GM19324 (cell line): ENCODE measurements around the gene AFAP1.

Experiments
- ATAC-seq: cut with Tn5 transposase; IDR thresholded peaks from one replicate; pipeline ENCODE4 v1.9.1; 2021; ENCODE audit warnings: mild to moderate bottlenecking, moderate library complexity; ENCODE audit not compliant: unreplicated experiment, low FRiP score

Gene AFAP1

GRCh38 chr4:7745301-7745885 lies 194.3 kb downstream of the AFAP1 start:
- no peak for ATAC-seq

- no peak for ATAC-seq
Measured at GRCh38 chr4:7744142-7744804, 195.4 kb downstream of the AFAP1 start.

DNA sequence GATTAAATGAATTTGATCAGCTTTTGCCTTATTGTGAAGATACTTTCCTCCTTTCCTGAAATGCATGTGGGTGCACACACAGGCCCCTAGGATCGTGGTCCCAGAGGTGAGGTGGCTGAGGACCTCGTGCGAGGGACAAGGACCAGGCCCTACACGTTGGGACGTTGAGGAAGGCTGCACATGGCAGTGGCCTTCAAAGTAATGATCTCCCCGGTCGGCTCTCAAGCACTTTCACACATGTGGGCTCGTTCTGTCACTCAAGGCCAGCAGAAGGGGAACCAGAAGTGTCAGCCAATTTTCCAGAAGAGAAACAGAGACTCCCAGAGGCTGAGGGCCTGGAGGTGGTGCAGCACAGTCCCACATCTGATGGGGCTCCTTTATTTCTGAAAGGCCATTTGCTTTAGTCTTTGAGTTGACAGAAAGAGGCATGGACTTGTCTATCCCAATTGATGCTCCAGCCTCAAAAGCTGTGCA lies 196.8 kb downstream of the AFAP1 start:
- ATAC-seq: no peak

- no peak for ATAC-seq
Measured at GRCh38 chr4:7741946-7742806, 197.5 kb downstream of the AFAP1 start.

GRCh38 chr4:7740866-7741525 lies 198.7 kb downstream of the AFAP1 start:
- no peak for ATAC-seq

DNA sequence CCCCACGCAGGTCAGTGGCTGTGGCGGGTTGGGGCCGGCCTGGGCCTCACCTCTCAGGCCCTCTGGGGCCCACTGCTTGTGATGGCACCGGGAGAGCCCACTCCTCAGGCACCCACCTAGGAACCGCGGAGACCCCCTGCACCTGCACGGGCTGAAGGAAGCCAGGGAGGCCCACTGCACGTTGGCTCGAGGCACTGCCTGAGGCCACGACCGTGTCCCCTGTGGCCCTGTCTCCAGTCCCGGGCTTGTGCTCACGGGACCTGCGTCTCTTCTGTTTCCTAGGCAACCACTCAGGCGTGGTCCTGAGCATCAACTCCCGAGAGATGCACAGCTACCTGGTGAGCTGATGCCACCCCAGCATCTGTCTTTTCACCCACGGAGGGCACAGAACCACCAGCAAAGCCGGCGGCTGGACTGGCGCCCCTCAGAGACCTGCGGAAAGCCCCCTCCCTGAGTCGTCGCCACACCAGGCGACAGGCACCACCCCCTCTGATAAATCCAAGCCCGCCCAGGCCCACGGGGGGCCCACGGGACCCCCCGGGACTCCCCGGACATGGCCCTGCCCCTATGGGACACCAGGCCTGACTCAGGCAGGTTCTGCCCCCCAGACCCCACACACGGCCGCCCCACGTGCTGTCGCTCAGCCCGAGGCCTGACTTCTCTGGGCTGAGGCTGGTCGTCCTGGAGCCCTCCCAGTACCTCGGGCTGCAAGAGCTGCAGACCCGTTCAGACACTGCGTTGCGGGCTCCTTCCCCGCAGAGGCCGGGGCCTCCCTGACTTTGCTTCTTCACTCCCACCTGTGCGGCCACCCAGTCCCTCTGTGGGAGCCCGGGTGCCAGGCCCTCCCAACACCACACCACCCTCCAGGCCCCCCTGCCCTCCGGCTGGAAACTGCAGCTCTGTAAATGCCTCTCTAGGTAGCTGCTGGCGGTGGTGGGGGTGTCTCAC lies 199.5 kb downstream of the AFAP1 start:
- ATAC-seq: no peak

DNA sequence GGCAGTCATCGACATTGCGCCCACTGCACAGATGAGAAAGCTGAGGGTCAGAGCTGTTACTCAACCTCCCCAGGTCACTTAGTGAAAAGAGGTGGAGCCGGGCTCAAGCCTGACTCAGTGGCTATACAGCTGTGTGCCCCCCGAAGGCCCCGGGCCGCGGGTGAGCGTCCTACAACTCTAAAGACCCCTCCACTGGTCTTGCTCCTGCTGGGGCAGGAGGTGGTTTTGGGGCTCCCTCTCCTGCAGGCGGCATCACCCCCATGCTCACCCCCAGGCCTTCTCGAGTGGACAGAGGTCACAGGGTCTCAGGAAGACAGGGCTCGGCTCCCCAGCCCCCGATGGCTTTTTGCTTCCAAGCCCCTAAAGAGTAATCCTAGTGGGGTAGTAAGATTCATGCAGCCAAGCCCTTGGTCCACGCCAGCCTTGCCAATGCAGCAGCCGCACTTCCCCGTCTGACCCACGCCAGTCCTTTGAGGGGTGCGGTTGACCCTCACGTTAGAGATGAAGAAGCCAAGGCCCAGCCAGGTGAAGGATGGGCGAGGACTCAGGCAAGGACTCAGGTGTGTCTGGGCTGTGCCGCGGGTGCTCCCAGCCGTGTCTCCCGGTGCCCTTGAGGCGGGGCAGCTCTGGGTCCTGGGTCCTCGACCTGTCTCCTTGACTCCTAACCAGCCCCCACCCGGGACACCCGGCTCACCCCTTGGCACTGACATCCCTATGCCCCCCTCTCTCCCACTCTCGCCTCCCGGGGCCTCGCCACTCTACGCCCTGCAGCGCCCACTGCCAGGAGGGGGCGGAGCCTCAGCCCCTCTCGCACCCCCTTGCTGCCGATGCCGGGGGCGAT lies 200.4 kb downstream of the AFAP1 start:
- ATAC-seq: no peak

DNA sequence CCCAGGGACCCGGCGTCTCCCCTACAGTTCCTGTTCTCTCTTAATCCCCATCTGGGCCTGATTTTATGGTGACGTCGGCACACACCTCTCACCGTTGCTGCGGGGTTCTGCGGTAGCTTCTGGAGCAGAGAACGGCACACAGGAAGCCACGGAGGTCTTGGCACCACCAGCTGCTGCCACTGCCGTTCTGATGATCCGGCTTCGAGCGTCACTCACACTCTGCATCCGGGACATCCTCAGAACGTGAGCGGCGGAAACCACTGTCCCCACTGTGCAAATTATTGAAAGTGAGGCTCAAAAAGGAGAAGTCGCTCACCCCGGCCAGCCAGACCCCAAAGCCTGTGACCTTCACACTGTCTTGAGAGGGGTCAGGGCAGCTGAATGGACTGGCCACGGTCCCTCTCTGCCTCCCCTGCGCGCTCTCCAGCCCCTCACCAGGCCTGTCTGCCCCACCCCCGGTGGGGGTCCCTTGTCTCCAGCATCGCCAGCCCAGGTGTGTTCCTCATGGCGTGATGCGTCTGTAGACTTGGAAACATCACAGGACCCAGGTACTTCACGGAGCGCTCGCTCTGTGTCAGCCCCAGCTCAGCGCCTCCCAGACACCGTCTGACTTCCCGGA lies 201.1 kb downstream of the AFAP1 start:
- no peak for ATAC-seq

DNA sequence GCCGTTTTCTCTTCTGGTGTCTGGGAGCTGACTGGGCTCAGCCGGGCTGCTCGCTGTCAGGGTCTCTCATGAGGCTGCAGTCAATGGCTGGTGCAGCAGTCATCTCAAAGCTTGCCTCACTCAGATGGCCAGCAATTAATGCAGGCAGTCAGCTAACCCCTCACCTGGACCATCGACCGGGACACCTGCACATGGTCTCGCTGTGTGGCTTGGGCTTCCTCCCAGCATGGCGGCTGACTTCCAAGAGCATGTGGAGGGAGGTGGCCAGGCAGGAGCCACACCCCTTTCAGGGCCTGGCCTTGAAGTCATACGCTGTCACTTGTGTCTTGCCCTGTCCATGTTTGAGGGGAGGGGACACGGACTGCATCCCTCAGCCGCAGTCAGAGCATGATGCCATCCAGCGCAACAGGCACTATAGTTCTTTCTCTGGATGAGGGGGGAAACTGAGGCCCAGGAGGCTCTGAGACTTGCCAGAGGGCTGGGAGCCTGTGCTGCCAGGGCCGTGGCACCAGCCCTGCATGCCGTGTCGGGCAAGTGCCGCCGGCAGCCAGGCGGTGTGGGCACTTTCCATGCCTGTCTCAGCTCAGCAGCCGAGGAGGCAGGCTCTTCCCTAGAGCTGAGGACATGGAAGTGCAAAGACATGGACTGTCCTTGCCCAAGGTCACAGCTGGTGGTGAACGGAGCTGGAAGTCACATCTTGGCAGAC lies 201.8 kb downstream of the AFAP1 start:
- ATAC-seq: no peak

- ATAC-seq: no peak
Measured at GRCh38 chr4:7737268-7737645, 202.4 kb downstream of the AFAP1 start.

- no peak for ATAC-seq
Measured at GRCh38 chr4:7736436-7737267, 203.0 kb downstream of the AFAP1 start.

- ATAC-seq: no peak
Measured at GRCh38 chr4:7735961-7736360, 203.7 kb downstream of the AFAP1 start.

- ATAC-seq: no peak
Measured at GRCh38 chr4:7735395-7735794, 204.3 kb downstream of the AFAP1 start.

- no peak for ATAC-seq
Measured at GRCh38 chr4:7734651-7735260, 204.9 kb downstream of the AFAP1 start.

DNA sequence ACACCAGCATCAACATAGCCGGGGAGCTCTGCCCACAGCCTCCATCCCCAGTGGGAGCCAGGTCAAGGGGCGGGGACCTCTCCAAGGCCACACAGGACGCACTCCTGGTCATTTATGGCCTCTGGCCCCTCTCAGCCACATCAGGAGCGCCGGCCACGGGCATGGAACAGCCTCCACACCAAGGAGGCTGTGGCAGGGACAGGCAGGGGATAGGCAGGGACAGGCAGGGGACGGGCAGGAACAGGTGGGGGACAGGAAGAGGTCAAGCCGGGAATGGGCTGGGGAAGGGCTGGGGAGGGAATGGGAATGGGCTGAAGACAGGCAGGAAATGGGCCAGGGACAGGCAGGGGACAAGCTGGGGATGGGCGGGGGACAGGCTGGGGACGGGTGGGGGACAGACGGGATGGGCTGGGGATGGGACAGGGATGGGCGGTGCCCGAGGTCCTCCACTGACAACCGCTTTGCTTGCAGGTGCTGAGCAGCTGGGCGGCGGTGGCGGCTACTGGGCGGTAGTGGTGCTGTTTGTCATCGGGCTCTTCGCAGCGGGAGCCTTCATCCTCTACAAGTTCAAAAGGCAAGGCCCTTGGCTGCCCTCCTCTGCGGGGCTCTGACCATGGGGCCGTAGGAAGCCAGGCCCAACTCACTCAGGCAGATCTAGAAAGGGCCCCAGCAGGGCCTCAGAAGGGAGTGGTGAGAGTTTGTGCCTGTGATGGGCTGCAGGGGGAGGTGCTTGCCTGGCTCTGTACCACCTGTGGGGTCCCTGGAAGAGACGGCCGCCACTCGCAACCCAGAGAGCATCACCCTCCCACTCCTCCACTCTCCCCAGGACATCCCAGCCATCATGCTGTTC lies 205.6 kb downstream of the AFAP1 start:
- no peak for ATAC-seq

DNA sequence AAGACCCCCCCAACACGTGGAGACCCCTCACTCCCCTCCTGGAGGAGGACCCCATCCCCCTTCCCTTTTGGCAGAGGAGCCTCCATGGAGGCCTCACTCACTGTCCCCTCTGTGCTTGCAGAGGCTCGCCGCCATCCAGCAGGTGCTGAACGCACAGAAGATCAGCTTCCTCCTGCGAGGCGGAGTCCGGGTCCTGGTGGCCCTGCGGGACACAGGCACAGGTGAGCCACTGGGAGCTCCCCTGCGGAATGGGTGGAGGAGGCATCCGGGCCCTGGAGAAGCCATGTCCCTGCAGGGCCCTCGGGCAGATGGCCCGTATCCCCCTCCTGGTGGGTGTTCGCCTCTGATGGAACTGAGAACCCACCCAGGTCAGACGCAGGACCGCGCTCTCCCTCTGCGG lies 206.5 kb downstream of the AFAP1 start:
- no peak for ATAC-seq
